Stomach (tissue), 9 donors: ENCODE data around the gene LARGE1. TPM values are rescaled to one million over a fixed set of nuclear protein-coding genes. Genes with fewer than 3 reads are reported as not detected.

Experiments
- DNase-seq, 2 donors: peaks; one replicate each; pipeline versions ENCODE4 v3.0.0 to v3.0.0-alpha.2; 2013 to 2019
- H3K27ac ChIP-seq, 5 donors: fragments of 200-600 bp in 4 of 5; sonication (generic) in 4 of 5; one replicate each; pipeline ENCODE4 v1.5.1; 2013 to 2019; ENCODE audit warnings: mild to moderate bottlenecking in 1 of 5, moderate library complexity in 1 of 5
- H3K27me3 ChIP-seq, 3 donors: fragments of 200-600 bp; sonication (generic); one replicate each; pipeline ENCODE4 v1.5.1; 2017 to 2019; ENCODE audit warnings: mixed run types in 1 of 3
- H3K36me3 ChIP-seq, 4 donors: fragments of 200-600 bp; sonication (generic); 1 replicate in 3 of 4; 2 replicates in 1 of 4; pipeline ENCODE4 v1.5.1; 2016 to 2019
- H3K4me1 ChIP-seq, 4 donors: fragments of 200-600 bp; sonication (generic); one replicate each; pipeline ENCODE4 v1.5.1; 2016 to 2019
- H3K4me3 ChIP-seq, 4 donors: fragments of 200-600 bp; sonication (generic) in 3 of 4; one replicate each; pipeline ENCODE4 v1.5.1; 2016 to 2019; ENCODE audit warnings: mild to moderate bottlenecking in 1 of 4
- H3K9me3 ChIP-seq, 4 donors: fragments of 200-600 bp; sonication (generic); one replicate each; pipeline ENCODE4 v1.5.1; 2016 to 2019
- CTCF ChIP-seq, 7 experiments: fragments of 450-650 bp in 4 of 7; fragments of 200-600 bp in 3 of 7; sonication (generic) in 3 of 7; IDR thresholded peaks; one replicate each; pipeline ENCODE4 v1.5.1; 2016 to 2019; ENCODE audit warnings: antibody characterized with exemption in 7 of 7, control low read depth in 2 of 7, mild to moderate bottlenecking in 1 of 7
- EP300 ChIP-seq: sonication (generic); formaldehyde crosslinking; IDR thresholded peaks from one replicate; pipeline ENCODE4 v1.6.1; 2017; ENCODE audit warnings: antibody characterized with exemption
- POLR2A ChIP-seq, 4 donors: fragments of 450-650 bp; IDR thresholded peaks; one replicate each; pipeline ENCODE4 v1.6.1; 2016; ENCODE audit warnings: antibody characterized with exemption in 4 of 4, control low read depth in 2 of 4, mild to moderate bottlenecking in 1 of 4, moderate library complexity in 1 of 4
- POLR2AphosphoS5 ChIP-seq, 3 donors: sonication (generic); formaldehyde crosslinking; IDR thresholded peaks; one replicate each; pipeline ENCODE4 v1.6.1; 2016; ENCODE audit warnings: antibody characterized with exemption in 3 of 3
- WGBS, 5 donors: extraction: QIAGEN DNeasy Blood & Tissue Kit in 3 of 5; methylation state at CpG; one replicate each; pipeline versions ENCODE4 v1.1.5 to v1.1.7; 2013 to 2018; 5-methylcytosine and 5-hydroxymethylcytosine counted together
- intact Hi-C: fragments of 100-400 bp; cut with DNase I; formaldehyde crosslinking; loops from one replicate; pipeline ENCODE4 v1.15.1; 2023; ENCODE audit warnings: low total_unique reads
- polyA plus RNA-seq, 3 donors: library from polyadenylated mRNA; stranded (reverse); fragments of 200-250 nt; gene quantifications; one replicate each; pipeline ENCODE4 v1.2.3, GENCODE V29; 2013
- total RNA-seq, 5 donors: library from RNA; depleted of rRNA; stranded (reverse); fragments of >200 nt; gene quantifications; one replicate each; pipeline versions ENCODE4 v1.1.0 to v1.2.3, GENCODE V29; 2014 to 2016
- donor health status: healthy with polysubstance abuse.
- donor health status: Bipolar disorder and iron deficiency.
- donor health status: healthy.

Gene LARGE1
- total and polyA plus RNA-seq, 8 donors, result 3.5 to 110 (median 51.6) TPM

DNA sequence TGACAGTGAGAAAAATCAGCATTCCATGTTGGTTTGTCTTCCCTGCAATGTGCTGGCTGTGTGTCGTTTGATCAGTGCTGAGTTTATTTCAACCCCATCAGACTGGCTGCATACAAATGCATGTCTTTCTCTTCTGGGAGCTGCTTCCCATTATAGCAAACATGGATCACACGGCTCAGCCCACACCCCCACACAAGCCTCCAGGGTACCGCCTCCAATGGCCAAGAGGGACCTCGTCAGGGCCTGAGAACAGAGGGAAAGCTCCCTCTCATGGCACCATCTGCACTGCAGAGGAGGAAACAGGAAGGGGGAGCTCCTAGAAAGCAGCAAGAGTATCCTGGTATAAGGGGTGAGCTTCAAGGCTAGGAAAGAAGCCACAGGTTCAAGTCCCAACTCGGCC lies 214.2 kb downstream of the LARGE1 start:
- 75 to 83% (median 81%) methylated on average over 5 of the region's 5 CpGs for WGBS, 5 donors
- peak in 1 of 2 donors; percentile 35 for DNase-seq
- Histone ChIP-seq H3K4me3 (no peak overlapping the region), H3K27me3 (no peaks in the 10 kb centered on the region), H3K4me1 (no peaks in the 10 kb centered on the region), H3K36me3 (peaks cover 0 to under 1% (median 0%) of the 10 kb centered on the region in 4 donors), H3K9me3 (peaks cover 0 to 12% (median 6%) of the 10 kb centered on the region in 4 donors), H3K27ac (no peak overlapping the region)
- intact Hi-C loops, result no loop called here
- TF ChIP-seq POLR2AphosphoS5 (IDR thresholded peaks at IDR 0.05) (no peak), CTCF (IDR thresholded peaks at IDR 0.05) (no peak), EP300 (no peak), POLR2A (IDR thresholded peaks at IDR 0.05) (no peak)

DNA sequence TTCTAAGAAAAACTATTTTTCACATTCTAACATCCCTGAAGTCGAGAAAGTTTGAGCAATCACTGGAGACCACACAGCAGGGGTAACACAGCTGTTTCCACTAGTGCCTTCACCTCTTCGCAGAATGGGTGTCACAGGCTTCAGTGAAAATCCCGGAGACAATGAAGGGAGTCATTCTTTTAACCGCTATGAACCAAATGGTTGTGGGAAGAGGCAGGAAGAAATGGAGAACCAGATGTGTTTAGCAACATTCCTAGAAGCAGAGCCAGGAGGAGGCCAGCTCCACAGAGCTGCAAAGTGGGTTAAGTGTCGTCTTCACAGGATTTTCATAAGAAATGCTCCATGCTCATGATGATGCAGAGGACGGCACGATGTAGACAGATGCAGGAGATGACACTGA lies 221.1 kb downstream of the LARGE1 start:
- DNase-seq, result no peak
- Histone ChIP-seq H3K4me1 (no peaks in the 10 kb centered on the region), H3K27ac (no peak overlapping the region), H3K36me3 (peaks cover 0 to 18% (median 9%) of the 10 kb centered on the region in 4 donors), H3K9me3 (peaks cover 0 to 8% (median 5%) of the 10 kb centered on the region in 4 donors), H3K4me3 (no peak overlapping the region), H3K27me3 (no peaks in the 10 kb centered on the region)
- intact Hi-C loops, result no loop called here
- TF ChIP-seq EP300, result no peak
- TF ChIP-seq CTCF (IDR thresholded peaks at IDR 0.05), result no peak
- TF ChIP-seq POLR2AphosphoS5 (IDR thresholded peaks at IDR 0.05), result no peak
- no peak for TF ChIP-seq POLR2A (IDR thresholded peaks at IDR 0.05)
- 74 to 87% (median 85%) methylated on average over 7 of the region's 7 CpGs for WGBS, 5 donors

GRCh38 chr22:33697640-33698039 lies 222.6 kb downstream of the LARGE1 start:
- WGBS, 5 donors, result 82 to 94% (median 91%) methylated on average over 4 of the region's 4 CpGs

GRCh38 chr22:33691057-33691630 lies 229.1 kb downstream of the LARGE1 start:
- Histone ChIP-seq H3K27me3 (no peaks in the 10 kb centered on the region), H3K4me1 (peaks cover 0 to 7% (median 0%) of the 10 kb centered on the region in 4 donors), H3K36me3 (no peaks in the 10 kb centered on the region), H3K27ac (no peak overlapping the region), H3K4me3 (no peak overlapping the region), H3K9me3 (no peaks in the 10 kb centered on the region)
- no peak for TF ChIP-seq POLR2AphosphoS5 (IDR thresholded peaks at IDR 0.05)
- intact Hi-C loops, result no loop called here
- 73 to 94% (median 90%) methylated on average over 7 of the region's 7 CpGs for WGBS, 5 donors
- DNase-seq, result no peak

More at GRCh38 chr22:33697640-33698039, 222.6 kb downstream of the LARGE1 start:
- no peaks in the 10 kb centered on the region for H3K4me1 ChIP-seq
- no peak overlapping the region for H3K4me3 ChIP-seq
- no peak for DNase-seq
- no peak overlapping the region for H3K27ac ChIP-seq
- TF ChIP-seq POLR2AphosphoS5 (IDR thresholded peaks at IDR 0.05) (no peak), EP300 (no peak), CTCF (IDR thresholded peaks at IDR 0.05) (no peak), POLR2A (IDR thresholded peaks at IDR 0.05) (no peak)
- intact Hi-C loops, result no loop called here
- H3K36me3 ChIP-seq, result peaks cover 0 to 18% (median 9%) of the 10 kb centered on the region in 4 donors
- no peaks in the 10 kb centered on the region for H3K9me3 ChIP-seq
- no peaks in the 10 kb centered on the region for H3K27me3 ChIP-seq

- no peak for TF ChIP-seq EP300
- no peak for TF ChIP-seq POLR2AphosphoS5 (IDR thresholded peaks at IDR 0.05)
- TF ChIP-seq CTCF (IDR thresholded peaks at IDR 0.05), result no peak
- TF ChIP-seq POLR2A (IDR thresholded peaks at IDR 0.05), result no peak
- no peak overlapping the region for H3K27ac ChIP-seq
- WGBS, 5 donors, result 75 to 96% (median 92%) methylated on average over 2 of the region's 2 CpGs
- H3K36me3 ChIP-seq, result no peaks in the 10 kb centered on the region
- intact Hi-C loops, result no loop called here
- H3K4me1 ChIP-seq, result peaks cover 0 to 7% (median 0%) of the 10 kb centered on the region in 4 donors
- DNase-seq, result no peak
- H3K4me3 ChIP-seq, result no peak overlapping the region
- no peaks in the 10 kb centered on the region for H3K27me3 ChIP-seq
- no peaks in the 10 kb centered on the region for H3K9me3 ChIP-seq
These were observed 231.4 kb downstream of the LARGE1 start for GRCh38 chr22:33688903-33689302.
